Lung (tissue), 12 donors: ENCODE results near the gene MARCHF3. TPM values are rescaled to one million over a fixed set of nuclear protein-coding genes. Genes with fewer than 3 reads are reported as not detected.
"Not testable (repeated sequence)": the region's sequence is repeated elsewhere in the genome, so short reads cannot be mapped to it uniquely, and the experiment has no call there.

ENCODE experiments used
- ATAC-seq: fragments of 200-7000 bp; cut with Tn5 transposase; one replicate; pipeline ENCODE4 v1.9.1; 2020; ENCODE audit warnings: moderate number of reproducible peaks; ENCODE audit not compliant: insufficient read depth, low FRiP score
- DNase-seq, 3 donors: peaks; one replicate each; pipeline ENCODE4 v3.0.0-alpha.2; 2013 to 2017
- H3K27ac ChIP-seq, 2 donors: one replicate each; pipeline ENCODE4 v1.5.1; 2013; ENCODE audit warnings: mild to moderate bottlenecking in 2 of 2, moderate library complexity in 2 of 2, control low read depth in 1 of 2, inconsistent platforms in 1 of 2, low read depth in 1 of 2, low read length in 1 of 2
- H3K27me3 ChIP-seq, 3 donors: one replicate each; pipeline ENCODE4 v1.5.1; 2013; ENCODE audit warnings: low read length in 2 of 3; ENCODE audit not compliant: control insufficient read depth in 3 of 3, insufficient read depth in 3 of 3
- H3K36me3 ChIP-seq, 4 donors: one replicate each; pipeline ENCODE4 v1.5.1; 2013; ENCODE audit warnings: low read length in 4 of 4, mild to moderate bottlenecking in 1 of 4, moderate library complexity in 1 of 4; ENCODE audit not compliant: control insufficient read depth in 4 of 4, insufficient read depth in 4 of 4
- H3K4me1 ChIP-seq, 5 donors: one replicate each; pipeline ENCODE4 v1.5.1; 2013; ENCODE audit warnings: low read length in 5 of 5, mild to moderate bottlenecking in 2 of 5, moderate library complexity in 1 of 5; ENCODE audit not compliant: control insufficient read depth in 5 of 5, insufficient read depth in 5 of 5
- H3K4me3 ChIP-seq: one replicate; pipeline ENCODE4 v1.5.1; 2013; ENCODE audit warnings: mild to moderate bottlenecking, control low read depth, moderate library complexity
- H3K9ac ChIP-seq, 2 donors: one replicate each; pipeline ENCODE4 v1.5.1; 2013; ENCODE audit warnings: low read length in 2 of 2, control low read depth in 1 of 2; ENCODE audit not compliant: insufficient read depth in 1 of 2
- H3K9me3 ChIP-seq, 4 donors: one replicate each; pipeline ENCODE4 v1.5.1; 2013; ENCODE audit warnings: low read length in 3 of 4, mild to moderate bottlenecking in 1 of 4, moderate library complexity in 1 of 4; ENCODE audit not compliant: control insufficient read depth in 4 of 4, insufficient read depth in 3 of 4
- CTCF ChIP-seq: IDR thresholded peaks from 2 replicates; pipeline ENCODE4 v1.5.1; 2012; ENCODE audit warnings: mild to moderate bottlenecking; ENCODE audit errors: control extremely low read depth, extremely low read depth
- WGBS, 2 donors: extraction: QIAGEN DNeasy Blood & Tissue Kit; methylation state at CpG; one replicate each; pipeline ENCODE4 v1.1.7; 2013; 5-methylcytosine and 5-hydroxymethylcytosine counted together
- polyA plus RNA-seq, 2 donors: library from polyadenylated mRNA; stranded (reverse); fragments of 200-250 nt; gene quantifications; one replicate each; pipeline ENCODE4 v1.2.1, GENCODE V29; 2013
- total RNA-seq, 2 donors: library from RNA; depleted of rRNA in 1 of 2; stranded (reverse); fragments of >200 nt in 1 of 2; gene quantifications; one replicate each; pipeline ENCODE4 v1.2.1, GENCODE V29; 2014 to 2021
- donor health status: control.
- donor health status: control.
- donor health status: Bipolar disorder and iron deficiency.
- donor health status: healthy.
- donor health status: DM: yes; HTN: yes; CAD: no.

Gene MARCHF3
- total and polyA plus RNA-seq, 4 donors = 3.7 to 17.0 (median 13.1) TPM

GRCh38 chr5:127022846-127023245 lies 7.5 kb downstream of the MARCHF3 start:
- Histone ChIP-seq H3K9me3 (no peaks in the 10 kb centered on the region), H3K27ac (no peak overlapping the region), H3K4me1 (peaks cover 0 to 32% (median 0%) of the 10 kb centered on the region in 5 donors), H3K9ac (no peak overlapping the region), H3K27me3 (peaks cover 0 to 4% (median 0%) of the 10 kb centered on the region in 3 donors), H3K4me3 (no peak overlapping the region), H3K36me3 (no peaks in the 10 kb centered on the region)
- DNase-seq (no peak), ATAC-seq (no peak)
- 71 to 84% methylated on average over 3 of the region's 3 CpGs for WGBS, 2 donors
- TF ChIP-seq CTCF = no peak

- no peaks in the 10 kb centered on the region for H3K27me3 ChIP-seq
- no peaks in the 10 kb centered on the region for H3K36me3 ChIP-seq
- DNase-seq = no peak
- H3K9me3 ChIP-seq = no peaks in the 10 kb centered on the region
- 81 to 91% methylated on average over 1 of the region's 1 CpG for WGBS, 2 donors
- no peak for ATAC-seq
- H3K27ac ChIP-seq = no peak overlapping the region
- peaks cover 0 to 22% (median 0%) of the 10 kb centered on the region in 5 donors for H3K4me1 ChIP-seq
- TF ChIP-seq CTCF = no peak
- no peak overlapping the region for H3K9ac ChIP-seq
- no peak overlapping the region for H3K4me3 ChIP-seq
Observed at GRCh38 chr5:127019928-127020327, 10.4 kb downstream of the MARCHF3 start.

GRCh38 chr5:127016722-127017121 lies 13.6 kb downstream of the MARCHF3 start:
- not testable (repeated sequence) for H3K9ac ChIP-seq, H3K9me3 ChIP-seq, DNase-seq, H3K4me3 ChIP-seq, H3K27me3 ChIP-seq, H3K36me3 ChIP-seq, H3K27ac ChIP-seq, ATAC-seq
- WGBS, 2 donors = 98 to 100% methylated on average over 4 of the region's 4 CpGs
- peaks cover 0 to 21% (median 0%) of the 10 kb centered on the region in 5 donors for H3K4me1 ChIP-seq

- no peak for TF ChIP-seq CTCF
- Histone ChIP-seq H3K9me3 (no peaks in the 10 kb centered on the region), H3K4me3 (no peak overlapping the region), H3K27me3 (no peaks in the 10 kb centered on the region), H3K9ac (no peak overlapping the region), H3K4me1 (peaks cover 0 to 25% (median 0%) of the 10 kb centered on the region in 5 donors), H3K36me3 (no peaks in the 10 kb centered on the region), H3K27ac (no peak overlapping the region)
- ATAC-seq (no peak), DNase-seq (no peak)
- WGBS, 2 donors = 66 to 70% methylated on average over 4 of the region's 4 CpGs
Observed at GRCh38 chr5:127015716-127016115, 14.6 kb downstream of the MARCHF3 start.
